ENCODE data around the gene TMEM200A. TPM values are rescaled to one million over a fixed set of nuclear protein-coding genes. Genes with fewer than 3 reads are reported as not detected.

TMEM200A gene
- total RNA-seq, 2 experiments from 2014 or later = 3.0 TPM

DNA sequence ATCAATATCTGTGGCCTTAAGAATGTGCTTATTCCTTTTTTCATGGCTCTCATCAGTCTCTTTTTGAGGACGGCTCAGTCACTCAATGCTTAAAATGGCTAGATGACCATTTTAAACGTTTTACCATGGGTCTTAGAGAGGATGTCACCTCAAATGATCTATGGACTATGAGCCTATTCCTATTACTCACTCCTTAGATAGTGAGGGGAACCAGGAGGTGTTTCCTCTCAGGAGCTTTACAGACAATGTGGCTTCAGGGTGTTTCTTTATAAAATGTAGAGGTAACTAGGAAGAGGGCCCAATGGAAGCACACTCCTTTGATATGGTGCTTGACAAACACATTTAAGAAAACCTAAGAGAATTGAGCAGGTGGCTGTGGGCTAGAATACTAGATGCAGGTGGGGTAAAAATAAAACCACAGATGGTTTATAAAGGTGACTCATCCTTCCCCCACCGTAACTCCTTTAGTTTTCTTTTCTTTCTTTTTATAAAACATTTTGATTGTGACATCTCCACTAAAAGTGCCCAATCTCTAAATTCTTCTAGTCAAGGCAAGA, 1.5 kb upstream of the TMEM200A start:
- Mint-ChIP-seq H3K4me3 (peak overlapping the region; percentile 29), H3K9me3 (peaks cover 10% of the 10 kb centered on the region), H3K27ac (no peak overlapping the region), H3K27me3 (peaks cover 24% of the 10 kb centered on the region), H3K4me1 (peaks cover 21% of the 10 kb centered on the region), H3K36me3 (ENCODE audit: low read depth) (peaks cover 2% of the 10 kb centered on the region)
- POLR2A ChIA-PET = interaction anchor here (1.4 kb wide), 1 partner anchor 212 kb away, joined by 4 read pairs; no protein-coding TSS in a partner anchor
- CTCF ChIA-PET = interaction anchor here (3.4 kb wide), 1 partner anchor 334 kb away, joined by 22 read pairs; no protein-coding TSS in a partner anchor
- no peak for DNase-seq

DNA sequence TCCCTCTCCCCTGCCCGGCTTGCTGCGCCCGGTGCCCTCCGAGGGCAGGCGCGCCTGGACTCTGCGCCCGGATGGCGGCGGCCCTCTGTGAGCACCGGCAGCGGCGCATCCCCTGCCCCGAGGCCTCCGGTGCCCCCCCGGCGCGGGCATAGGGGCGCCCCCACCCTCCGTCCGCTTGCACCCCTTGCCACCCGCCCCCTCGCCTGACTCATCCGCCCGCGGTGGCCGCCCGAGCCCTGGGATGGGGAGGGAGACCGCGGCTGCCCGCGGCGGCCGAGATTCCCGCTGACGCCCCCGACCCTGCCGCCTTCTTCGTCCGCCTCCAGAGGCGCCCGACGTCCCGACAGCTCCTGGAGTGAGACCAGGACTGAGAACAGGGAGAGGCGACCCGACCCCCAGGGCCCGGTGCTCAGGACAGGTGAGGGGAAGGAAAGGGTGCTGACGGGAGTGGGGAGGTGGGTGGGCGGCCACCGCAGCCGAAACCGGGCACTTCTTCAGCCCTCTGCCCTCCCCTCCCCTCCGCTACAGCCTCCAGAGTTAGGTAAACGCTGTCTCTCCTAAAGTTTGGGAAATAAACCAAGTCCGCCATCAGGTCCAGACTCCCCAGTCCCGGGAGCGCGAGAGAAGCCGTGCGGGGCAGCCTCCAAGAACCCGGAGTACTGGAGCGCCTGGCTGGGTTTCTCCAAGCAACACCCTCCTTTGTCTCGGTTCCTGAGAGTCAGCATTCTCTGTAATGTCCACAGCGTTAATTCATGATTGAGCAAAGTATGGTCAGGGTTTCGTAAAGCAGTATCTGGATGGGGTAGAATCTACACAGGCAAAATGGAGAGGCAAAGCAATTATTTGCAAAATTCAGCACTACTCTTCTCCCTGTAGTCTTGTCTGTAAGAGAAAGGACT, 539 bp downstream of the TMEM200A start:
- Mint-ChIP-seq H3K27me3 (peaks cover 27% of the 10 kb centered on the region), H3K4me3 (peak overlapping the region; percentile 74), H3K27ac (no peak overlapping the region), H3K9me3 (no peaks in the 10 kb centered on the region), H3K36me3 (ENCODE audit: low read depth) (peaks cover 2% of the 10 kb centered on the region), H3K4me1 (peaks cover 21% of the 10 kb centered on the region)
- peak; percentile 32 for DNase-seq
- CTCF ChIA-PET = interaction anchor here (0.7 to 3.4 kb wide), 10 partner anchors 15 to 394 kb away, joined by 3 to 22 read pairs (median 6); no protein-coding TSS in a partner anchor
- POLR2A ChIA-PET = interaction anchor here (0.9 to 1.6 kb wide), 2 partner anchors 15 to 209 kb away, joined by 3 to 4 read pairs; no protein-coding TSS in a partner anchor

DNA sequence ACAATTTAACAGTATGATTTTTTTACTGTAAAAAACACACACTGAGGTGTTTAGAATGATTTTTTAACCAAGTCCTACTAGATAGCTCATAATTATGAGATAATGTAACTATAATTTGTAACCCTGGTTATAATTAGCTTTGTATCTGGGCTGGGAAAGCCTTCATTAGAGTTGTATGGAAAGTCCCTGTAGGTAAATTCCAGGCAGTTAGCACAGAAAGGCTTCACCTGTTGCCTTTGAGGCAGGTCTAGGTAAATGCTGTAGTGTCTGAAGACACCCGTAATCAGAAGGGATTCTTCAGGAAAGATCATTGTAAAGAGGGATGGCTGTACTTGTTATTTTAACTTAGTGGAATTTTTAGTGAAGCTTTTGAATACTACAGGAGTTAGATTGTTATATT, 1.9 kb downstream of the TMEM200A start:
- H3K9me3 Mint-ChIP-seq = no peaks in the 10 kb centered on the region
- H3K36me3 Mint-ChIP-seq (ENCODE audit: low read depth) = peaks cover 2% of the 10 kb centered on the region
- CTCF ChIA-PET = interaction anchor here (2.0 to 3.3 kb wide), 3 partner anchors 14 to 331 kb away, joined by 6 to 14 read pairs (median 10); no protein-coding TSS in a partner anchor
- H3K27me3 Mint-ChIP-seq = peaks cover 27% of the 10 kb centered on the region
- POLR2A ChIA-PET = interaction anchor here (1.6 kb wide), 1 partner anchor 208 kb away, joined by 4 read pairs; no protein-coding TSS in a partner anchor
- H3K4me3 Mint-ChIP-seq = no peak overlapping the region
- H3K4me1 Mint-ChIP-seq = peaks cover 21% of the 10 kb centered on the region
- H3K27ac Mint-ChIP-seq = no peak overlapping the region
- no peak for DNase-seq

DNA sequence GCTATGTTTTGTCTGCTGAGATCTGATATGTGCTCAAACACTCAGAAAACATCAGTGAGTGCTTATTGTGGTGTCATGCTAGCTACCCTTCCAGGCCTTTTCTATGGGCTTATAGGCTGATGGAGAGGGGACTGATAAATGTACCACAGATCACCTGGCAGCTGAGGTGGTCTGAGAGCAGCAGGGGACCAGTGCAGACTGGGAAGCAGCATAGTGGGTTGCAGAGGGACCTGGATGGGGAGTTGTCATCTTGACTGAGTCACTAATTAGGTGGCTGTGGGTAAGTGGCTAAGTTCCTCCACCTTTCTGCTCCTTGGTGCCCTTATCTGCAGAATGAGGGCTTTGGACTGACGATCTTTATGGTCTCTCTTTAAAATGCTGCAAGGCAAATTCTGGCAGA, 2.8 kb downstream of the TMEM200A start:
- H3K36me3 Mint-ChIP-seq (ENCODE audit: low read depth) = peaks cover 2% of the 10 kb centered on the region
- DNase-seq = no peak
- ChIA-PET POLR2A (no interaction called here), CTCF (interaction anchor here (1.3 to 3.3 kb wide), 4 partner anchors 13 to 330 kb away, joined by 5 to 14 read pairs (median 8); no protein-coding TSS in a partner anchor)
- H3K27ac Mint-ChIP-seq = no peak overlapping the region
- H3K9me3 Mint-ChIP-seq = no peaks in the 10 kb centered on the region
- peaks cover 21% of the 10 kb centered on the region for H3K4me1 Mint-ChIP-seq
- H3K27me3 Mint-ChIP-seq = peaks cover 27% of the 10 kb centered on the region
- H3K4me3 Mint-ChIP-seq = no peak overlapping the region

DNA sequence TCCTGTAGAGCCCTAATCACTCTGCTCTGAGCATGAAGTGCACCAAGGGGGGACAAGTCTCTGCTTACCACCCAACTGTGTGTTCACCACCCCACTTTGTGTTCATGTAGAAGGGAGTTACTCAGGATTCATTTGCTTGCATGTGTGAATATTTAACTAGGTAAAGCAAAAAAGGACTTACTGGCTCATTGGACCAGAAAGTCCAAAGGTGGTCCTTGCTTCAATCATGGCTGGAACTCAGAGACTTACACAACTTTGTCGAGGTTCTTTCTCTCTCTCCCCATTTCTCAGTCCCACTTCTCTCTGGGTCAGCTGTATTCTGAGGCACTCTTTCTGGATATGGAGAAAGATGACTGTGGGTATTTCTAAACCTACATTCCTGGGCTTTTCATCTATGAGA, 4.0 kb downstream of the TMEM200A start:
- POLR2A ChIA-PET = no interaction called here
- H3K9me3 Mint-ChIP-seq = no peaks in the 10 kb centered on the region
- peaks cover 16% of the 10 kb centered on the region for H3K4me1 Mint-ChIP-seq
- CTCF ChIA-PET = interaction anchor here (1.3 to 3.3 kb wide), 3 partner anchors 13 to 329 kb away, joined by 3 to 14 read pairs (median 5); no protein-coding TSS in a partner anchor
- H3K4me3 Mint-ChIP-seq = no peak overlapping the region
- H3K27me3 Mint-ChIP-seq = peaks cover 20% of the 10 kb centered on the region
- H3K36me3 Mint-ChIP-seq (ENCODE audit: low read depth) = peaks cover 2% of the 10 kb centered on the region
- DNase-seq = no peak
- no peak overlapping the region for H3K27ac Mint-ChIP-seq

DNA sequence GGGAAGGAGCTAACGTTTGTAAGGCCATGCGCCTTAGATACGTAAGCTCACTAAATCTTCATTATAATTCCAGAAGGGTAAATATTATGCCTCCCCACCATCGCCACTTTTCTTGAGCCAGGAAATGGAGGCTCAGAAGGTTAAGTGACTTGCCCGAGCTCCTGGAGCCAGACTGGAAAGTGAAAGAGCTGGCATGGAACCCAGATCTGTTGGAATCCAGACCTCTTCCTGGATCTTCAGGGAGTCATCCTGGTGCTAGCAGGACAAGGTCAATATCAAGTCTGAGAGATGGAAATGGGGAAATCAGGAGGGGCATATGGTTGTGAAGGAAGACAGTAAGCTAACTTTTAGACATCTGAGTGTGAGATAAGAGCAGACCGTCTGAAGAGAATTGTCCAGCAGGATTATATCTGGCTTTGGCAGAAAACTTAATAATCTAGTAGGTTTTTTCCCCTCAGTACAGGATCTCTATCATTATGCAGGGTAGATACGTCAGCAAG, 6.2 kb downstream of the TMEM200A start:
- ChIA-PET POLR2A (no interaction called here), CTCF (interaction anchor here (0.6 kb wide), 1 partner anchor 416 kb away, joined by 3 read pairs; no protein-coding TSS in a partner anchor)
- H3K27ac Mint-ChIP-seq = no peak overlapping the region
- no peaks in the 10 kb centered on the region for H3K36me3 Mint-ChIP-seq (ENCODE audit: low read depth)
- H3K4me3 Mint-ChIP-seq = no peak overlapping the region
- H3K4me1 Mint-ChIP-seq = peaks cover 7% of the 10 kb centered on the region
- no peak for DNase-seq
- no peaks in the 10 kb centered on the region for H3K9me3 Mint-ChIP-seq
- peaks cover 15% of the 10 kb centered on the region for H3K27me3 Mint-ChIP-seq

DNA sequence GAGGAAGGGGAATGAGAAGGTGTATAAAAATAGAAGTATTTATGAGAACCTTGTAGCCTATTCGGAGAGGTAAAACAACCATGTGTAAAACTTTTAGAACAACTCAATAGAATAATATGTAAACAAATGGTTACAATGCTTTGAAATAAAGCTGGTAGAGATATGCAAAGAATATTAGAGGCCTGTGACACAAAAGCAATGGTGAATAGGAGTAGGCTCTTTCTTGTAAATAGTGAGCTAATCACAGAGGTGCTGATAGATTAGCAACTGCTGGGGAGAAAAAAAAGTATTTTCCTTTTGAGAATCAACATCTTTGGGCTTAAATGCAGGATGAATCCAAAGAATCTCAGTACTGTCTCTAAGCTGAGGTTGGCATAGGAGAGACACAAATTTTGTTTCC, 7.0 kb downstream of the TMEM200A start:
- ChIA-PET CTCF (no interaction called here), POLR2A (no interaction called here)
- Mint-ChIP-seq H3K4me3 (no peak overlapping the region), H3K9me3 (no peaks in the 10 kb centered on the region), H3K36me3 (ENCODE audit: low read depth) (no peaks in the 10 kb centered on the region), H3K4me1 (peaks cover 6% of the 10 kb centered on the region), H3K27ac (no peak overlapping the region), H3K27me3 (peaks cover 13% of the 10 kb centered on the region)
- no peak for DNase-seq

DNA sequence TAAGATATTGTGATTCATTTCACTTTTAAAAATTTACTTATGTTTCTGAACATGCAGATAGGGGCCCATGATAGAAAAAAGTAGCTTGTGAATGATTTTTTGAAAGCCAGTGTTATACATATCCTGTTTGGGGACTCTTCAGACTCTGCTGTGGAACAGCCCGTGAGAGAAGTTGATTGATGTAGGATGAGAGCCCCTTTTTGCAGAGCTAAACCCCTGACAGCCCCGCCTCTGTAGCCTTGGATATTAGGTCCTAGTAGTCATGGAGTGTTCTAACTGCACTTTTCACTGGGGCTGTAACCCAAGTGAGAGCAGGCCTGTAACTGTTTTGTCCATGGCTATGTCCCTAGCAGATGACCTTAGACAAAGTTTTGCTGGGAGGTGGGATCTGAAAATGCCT, 8.2 kb downstream of the TMEM200A start:
- Mint-ChIP-seq H3K27me3 (peaks cover 3% of the 10 kb centered on the region), H3K4me3 (no peak overlapping the region), H3K9me3 (peaks cover 2% of the 10 kb centered on the region), H3K4me1 (peaks cover 3% of the 10 kb centered on the region), H3K36me3 (ENCODE audit: low read depth) (no peaks in the 10 kb centered on the region), H3K27ac (no peak overlapping the region)
- POLR2A ChIA-PET = no interaction called here
- CTCF ChIA-PET = interaction anchor here (1.0 kb wide), 1 partner anchor 9 kb away, joined by 3 read pairs; no protein-coding TSS in a partner anchor
- DNase-seq = no peak

DNA sequence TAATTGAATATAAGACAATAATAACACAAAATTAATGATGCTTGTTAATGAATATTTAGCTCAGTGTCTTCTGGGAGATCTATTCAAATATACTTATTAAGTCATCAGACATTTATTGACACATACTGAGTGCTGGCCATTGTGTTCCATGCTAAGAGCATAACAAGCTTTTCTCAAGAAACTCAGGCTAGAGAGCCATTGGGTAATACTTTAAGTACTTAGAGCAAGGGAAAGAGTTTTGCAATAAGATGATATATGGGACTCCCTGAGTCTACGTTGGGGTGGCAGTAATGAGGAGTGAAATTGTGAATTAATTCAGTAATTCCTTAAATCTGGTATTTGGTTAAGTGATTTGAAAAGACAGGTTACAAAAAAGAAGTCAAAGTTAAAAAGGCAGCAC, 11.1 kb downstream of the TMEM200A start:
- no peak overlapping the region for H3K4me3 Mint-ChIP-seq
- no peak for DNase-seq
- H3K27ac Mint-ChIP-seq = no peak overlapping the region
- peaks cover 2% of the 10 kb centered on the region for H3K36me3 Mint-ChIP-seq (ENCODE audit: low read depth)
- ChIA-PET CTCF (interaction anchor here (1.5 kb wide), 1 partner anchor 321 kb away, joined by 7 read pairs; no protein-coding TSS in a partner anchor), POLR2A (no interaction called here)
- H3K4me1 Mint-ChIP-seq = peaks cover 15% of the 10 kb centered on the region
- peaks cover 2% of the 10 kb centered on the region for H3K9me3 Mint-ChIP-seq
- H3K27me3 Mint-ChIP-seq = no peaks in the 10 kb centered on the region

DNA sequence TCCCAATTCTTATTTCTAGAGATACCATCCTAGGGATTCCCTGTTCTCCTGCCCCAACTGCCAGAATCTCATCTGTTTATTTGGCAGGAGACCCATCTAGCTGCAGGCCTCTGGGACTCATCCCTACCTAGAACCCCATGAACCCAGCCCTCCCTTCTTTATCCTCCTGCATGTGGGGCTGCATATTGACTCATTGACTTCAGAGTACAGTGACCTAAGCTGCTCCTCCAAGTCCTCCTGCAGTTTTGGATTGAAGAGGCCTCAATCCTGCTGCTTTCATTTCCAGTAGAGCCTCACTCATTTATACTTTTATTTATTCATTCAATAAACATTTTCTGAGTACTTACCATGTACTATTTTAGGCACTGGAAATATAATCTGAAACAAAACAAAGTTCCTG, 11.6 kb downstream of the TMEM200A start:
- H3K4me3 Mint-ChIP-seq = no peak overlapping the region
- peaks cover 19% of the 10 kb centered on the region for H3K4me1 Mint-ChIP-seq
- no peak for DNase-seq
- H3K27ac Mint-ChIP-seq = no peak overlapping the region
- ChIA-PET CTCF (no interaction called here), POLR2A (no interaction called here)
- H3K9me3 Mint-ChIP-seq = peaks cover 2% of the 10 kb centered on the region
- H3K27me3 Mint-ChIP-seq = no peaks in the 10 kb centered on the region
- H3K36me3 Mint-ChIP-seq (ENCODE audit: low read depth) = peaks cover 2% of the 10 kb centered on the region

DNA sequence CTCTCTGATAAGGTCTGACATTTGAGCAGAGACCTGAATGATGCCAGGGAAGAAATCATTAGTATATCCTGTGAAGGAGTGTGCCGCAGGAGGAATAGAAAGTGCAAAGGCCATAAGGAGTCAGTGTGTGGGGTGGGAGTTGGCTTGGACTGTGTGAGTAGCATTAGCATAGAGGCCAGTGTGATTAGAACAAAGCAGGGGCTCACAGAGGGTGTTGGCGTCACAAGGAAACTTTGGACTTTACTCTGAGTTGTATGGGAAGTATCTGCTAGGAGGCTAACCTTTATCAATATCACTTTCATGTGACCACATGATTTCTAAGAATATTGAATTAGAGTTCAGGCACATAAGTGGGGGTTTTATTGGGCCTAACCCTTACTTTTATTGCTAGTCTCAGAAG, 12.1 kb downstream of the TMEM200A start:
- ChIA-PET CTCF (no interaction called here), POLR2A (no interaction called here)
- DNase-seq = no peak
- Mint-ChIP-seq H3K9me3 (peaks cover 2% of the 10 kb centered on the region), H3K4me3 (no peak overlapping the region), H3K36me3 (ENCODE audit: low read depth) (peaks cover 2% of the 10 kb centered on the region), H3K4me1 (peaks cover 23% of the 10 kb centered on the region), H3K27me3 (no peaks in the 10 kb centered on the region), H3K27ac (no peak overlapping the region)

DNA sequence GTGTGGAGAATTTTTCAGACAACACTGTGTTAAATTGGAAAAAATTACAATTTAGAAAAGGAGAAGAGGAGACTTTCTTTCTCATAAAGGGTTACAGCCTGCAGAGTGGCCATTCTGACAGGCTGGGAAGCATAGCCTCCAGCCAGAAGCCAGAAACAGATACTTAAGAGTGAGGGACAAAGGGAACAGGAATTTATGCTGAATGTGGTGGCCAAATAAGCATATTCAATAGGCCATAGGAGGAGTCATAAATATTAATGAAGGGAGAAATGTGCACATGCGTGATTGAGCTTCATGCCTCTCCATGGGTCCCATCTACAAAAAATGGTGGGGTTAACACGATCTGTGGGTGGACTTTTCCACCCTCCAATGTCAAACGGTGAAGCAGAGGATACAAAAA, 13.4 kb downstream of the TMEM200A start:
- H3K4me1 Mint-ChIP-seq = peaks cover 23% of the 10 kb centered on the region
- H3K27me3 Mint-ChIP-seq = no peaks in the 10 kb centered on the region
- H3K27ac Mint-ChIP-seq = no peak overlapping the region
- H3K36me3 Mint-ChIP-seq (ENCODE audit: low read depth) = peaks cover 2% of the 10 kb centered on the region
- CTCF ChIA-PET = interaction anchor here (1.3 kb wide), 1 partner anchor 319 kb away, joined by 6 read pairs; no protein-coding TSS in a partner anchor
- POLR2A ChIA-PET = no interaction called here
- no peak for DNase-seq
- H3K4me3 Mint-ChIP-seq = no peak overlapping the region
- H3K9me3 Mint-ChIP-seq = peaks cover 2% of the 10 kb centered on the region

DNA sequence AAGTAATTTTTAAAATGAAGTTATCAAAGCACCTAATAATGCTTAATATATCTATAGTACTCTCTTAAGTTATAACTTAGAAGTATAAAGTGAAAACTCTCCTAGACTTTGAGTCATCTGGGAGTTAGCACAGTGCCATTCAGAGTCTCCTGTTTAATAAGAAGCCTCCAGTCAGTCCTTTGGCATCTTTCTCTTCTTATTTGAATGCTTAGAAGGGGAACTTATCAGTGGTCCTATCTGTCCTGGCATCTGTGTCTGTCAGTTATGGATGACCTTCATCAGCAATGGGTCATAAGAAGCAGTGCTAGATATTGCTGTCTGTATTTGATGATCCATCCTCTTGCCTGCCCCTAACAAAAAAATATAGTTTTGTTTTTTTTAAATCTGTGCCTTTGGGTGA, 15.2 kb downstream of the TMEM200A start:
- ChIA-PET POLR2A (interaction anchor here (0.8 to 2.5 kb wide), 2 partner anchors 15 kb away, joined by 3 to 10 read pairs; partner anchors contain the start of gene TMEM200A), CTCF (interaction anchor here (1.1 to 4.4 kb wide), 10 partner anchors 10 to 377 kb away, joined by 3 to 25 read pairs (median 5); partner anchors contain the start of gene TMEM200A)
- H3K36me3 Mint-ChIP-seq (ENCODE audit: low read depth) = peaks cover 2% of the 10 kb centered on the region
- peaks cover 23% of the 10 kb centered on the region for H3K4me1 Mint-ChIP-seq
- H3K27me3 Mint-ChIP-seq = no peaks in the 10 kb centered on the region
- no peak overlapping the region for H3K27ac Mint-ChIP-seq
- H3K4me3 Mint-ChIP-seq = no peak overlapping the region
- DNase-seq = no peak
- peaks cover 2% of the 10 kb centered on the region for H3K9me3 Mint-ChIP-seq

Data from activated CD4-positive, alpha-beta memory T cell treated with anti-CD3 and anti-CD28 coated beads, Interleukin-2, amount 10 ng/mL, durations not matched to agents 7 days and 5 days (primary cell).